Motor neuron (in vitro differentiated cells): ENCODE results near the gene M6PR. TPM values are rescaled to one million over a fixed set of nuclear protein-coding genes. Genes with fewer than 3 reads are reported as not detected.
"Not testable (repeated sequence)": the region's sequence is repeated elsewhere in the genome, so short reads cannot be mapped to it uniquely, and the experiment has no call there.

Source experiments
- ATAC-seq, 8 experiments: fragments of 200-7000 bp; cut with Tn5 transposase; replicated peaks in 6 of 8; 2 replicates each; pipeline ENCODE4 v1.8.0; 2021; ENCODE audit warnings: mild to moderate bottlenecking in 8 of 8, moderate library complexity in 8 of 8
- H3K27ac ChIP-seq, 2 donors: fragments of 250-450 bp; sonication (Bioruptor Pico); 2 replicates each; pipeline ENCODE4 v1.9.0; 2021; ENCODE audit warnings: antibody characterized with exemption in 2 of 2, mild to moderate bottlenecking in 2 of 2, moderate library complexity in 1 of 2
- H3K4me1 ChIP-seq, 2 donors: fragments of 250-450 bp; sonication (Bioruptor Pico); replicated peaks in 1 of 2; 2 replicates each; pipeline ENCODE4 v1.6.1; 2021; ENCODE audit warnings: antibody characterized with exemption in 2 of 2, mild to moderate bottlenecking in 2 of 2, moderate library complexity in 1 of 2
- H3K4me3 ChIP-seq, 5 donors: fragments of 250-450 bp; sonication (Bioruptor Pico); 2 replicates each; pipeline ENCODE4 v1.9.0; 2021; ENCODE audit warnings: antibody characterized with exemption in 5 of 5, mild to moderate bottlenecking in 5 of 5, moderate library complexity in 4 of 5
- WGBS, 10 experiments: fragments of 450-650 bp; shearing (Covaris generic); methylation state at CpG; one replicate each; pipeline ENCODE4 v1.0.0; 2022; 5-methylcytosine and 5-hydroxymethylcytosine counted together
- in situ Hi-C, 9 experiments: fragments of 400-800 bp; cut with MboI; loops; one replicate each; pipeline ENCODE4 v1.15.0; 2021; ENCODE audit warnings: low sequenced_read_pairs in 9 of 9, low pct_unique_long_range_greater_than_20kb in 2 of 9; ENCODE audit not compliant: unreplicated experiment in 9 of 9
- total RNA-seq, 8 experiments: library from RNA; unstranded; fragments of 300-600 nt; gene quantifications; 2 replicates each; pipeline versions ENCODE4 v1.2.3 to v1.2.4, GENCODE V29; 2022

The M6PR gene
- total RNA-seq, 8 experiments from 2014 or later, result 52.7 to 169 (median 85.4) TPM

GRCh38 chr12:8947737-8948136, 1.7 kb downstream of the M6PR start:
- H3K4me1 ChIP-seq, result peaks cover 4 to 14% of the 10 kb centered on the region in 2 donors
- no peak for ATAC-seq
- no peak overlapping the region for H3K27ac ChIP-seq
- in situ Hi-C loops, result no loop called here
- H3K4me3 ChIP-seq, result peak overlapping the region in 1 of 5 donors; percentile 98

- in situ Hi-C loops, result no loop called here
- no peak overlapping the region for H3K4me3 ChIP-seq
Measured at GRCh38 chr12:8946733-8947132, 2.7 kb downstream of the M6PR start.

GRCh38 chr12:8943565-8944186, 5.8 kb downstream of the M6PR start:
- no peak overlapping the region for H3K4me3 ChIP-seq
- WGBS, 10 experiments, result 80 to 100% (median 100%) methylated on average over 1 to 10 of the region's 10 CpGs; no CpG with 5 or more reads in 3 of the 10 experiments
- no peak for ATAC-seq
- peaks cover 4 to 10% of the 10 kb centered on the region in 2 donors for H3K4me1 ChIP-seq
- in situ Hi-C loops, result no loop called here
- no peak overlapping the region for H3K27ac ChIP-seq

More at GRCh38 chr12:8946733-8947132, 2.7 kb downstream of the M6PR start:
- H3K27ac ChIP-seq, result no peak overlapping the region
- no peak for ATAC-seq
- peaks cover 4 to 14% of the 10 kb centered on the region in 2 donors for H3K4me1 ChIP-seq
- 57 to 100% (median 86%) methylated on average over 1 of the region's 1 CpG; no CpG with 5 or more reads in 3 of the 10 experiments for WGBS, 10 experiments

- 62 to 89% (median 79%) methylated on average over 1 to 5 of the region's 5 CpGs; no CpG with 5 or more reads in 1 of the 10 experiments for WGBS, 10 experiments
- Histone ChIP-seq H3K4me3 (no peak overlapping the region), H3K27ac (no peak overlapping the region), H3K4me1 (no peaks in the 10 kb centered on the region)
- ATAC-seq, result no peak
- in situ Hi-C loops, result no loop called here
Measured at GRCh38 chr12:8941691-8942478, 7.6 kb downstream of the M6PR start.

- 100% methylated on average over 1 of the region's 5 CpGs; no CpG with 5 or more reads in 8 of the 10 experiments for WGBS, 10 experiments
Measured at GRCh38 chr12:8937842-8938442, 11.5 kb downstream of the M6PR start.

GRCh38 chr12:8936735-8937134, 12.7 kb downstream of the M6PR start:
- no peak overlapping the region for H3K27ac ChIP-seq
- 40 to 100% (median 90%) methylated on average over 1 to 5 of the region's 7 CpGs; no CpG with 5 or more reads in 5 of the 10 experiments for WGBS, 10 experiments
- H3K4me1 ChIP-seq, result no peaks in the 10 kb centered on the region
- H3K4me3 ChIP-seq, result no peak overlapping the region
- no peak for ATAC-seq
- in situ Hi-C loops, result no loop called here

More at GRCh38 chr12:8937842-8938442, 11.5 kb downstream of the M6PR start:
- ATAC-seq, H3K4me3 ChIP-seq, in situ Hi-C loops, H3K27ac ChIP-seq, H3K4me1 ChIP-seq: not testable (repeated sequence)

- ATAC-seq, in situ Hi-C loops, H3K4me3 ChIP-seq, H3K4me1 ChIP-seq, H3K27ac ChIP-seq: not testable (repeated sequence)
- WGBS, 10 experiments, result 40 to 100% (median 82%) methylated on average over 1 to 2 of the region's 4 CpGs; no CpG with 5 or more reads in 3 of the 10 experiments
Measured at GRCh38 chr12:8934080-8934479, 15.4 kb downstream of the M6PR start.

- H3K27ac ChIP-seq, H3K4me1 ChIP-seq, in situ Hi-C loops, ATAC-seq, H3K4me3 ChIP-seq: not testable (repeated sequence)
- 100% methylated on average over 1 of the region's 3 CpGs; no CpG with 5 or more reads in 9 of the 10 experiments for WGBS, 10 experiments
Measured at GRCh38 chr12:8932464-8932863, 17.0 kb downstream of the M6PR start.

GRCh38 chr12:8930655-8931323, 18.7 kb downstream of the M6PR start:
- 67 to 100% (median 92%) methylated on average over 1 to 4 of the region's 4 CpGs for WGBS, 10 experiments
- H3K27ac ChIP-seq, H3K4me1 ChIP-seq, ATAC-seq, H3K4me3 ChIP-seq, in situ Hi-C loops: not testable (repeated sequence)

- H3K27ac ChIP-seq, result no peak overlapping the region
- H3K4me3 ChIP-seq, result no peak overlapping the region
- 67 to 100% (median 97%) methylated on average over 1 to 4 of the region's 5 CpGs; no CpG with 5 or more reads in 4 of the 10 experiments for WGBS, 10 experiments
- ATAC-seq, result no peak
- H3K4me1 ChIP-seq, result no peaks in the 10 kb centered on the region
- in situ Hi-C loops, result no loop called here
Measured at GRCh38 chr12:8922544-8922943, 26.9 kb downstream of the M6PR start.

- H3K27ac ChIP-seq, H3K4me3 ChIP-seq, ATAC-seq, in situ Hi-C loops: not testable (repeated sequence)
- H3K4me1 ChIP-seq, result peaks cover 4 to 11% of the 10 kb centered on the region in 2 donors
- WGBS, 10 experiments, result 100% methylated on average over 1 of the region's 4 CpGs; no CpG with 5 or more reads in 8 of the 10 experiments
Measured at GRCh38 chr12:8919643-8920042, 29.8 kb downstream of the M6PR start.

GRCh38 chr12:8917751-8918150, 31.7 kb downstream of the M6PR start:
- 33 to 100% (median 70%) methylated on average over 1 of the region's 1 CpG; no CpG with 5 or more reads in 6 of the 10 experiments for WGBS, 10 experiments

More at GRCh38 chr12:8917751-8918150, 31.7 kb downstream of the M6PR start:
- Histone ChIP-seq H3K4me3 (no peak overlapping the region), H3K27ac (no peak overlapping the region), H3K4me1 (peaks cover 7 to 15% of the 10 kb centered on the region in 2 donors)
- in situ Hi-C loops, result no loop called here
- no peak for ATAC-seq
